Brain pericyte (primary cell): Measurements from ENCODE around the gene GSTCD.
A peak's percentile ranks its signal among the peaks of the same experiment; 100 is the strongest.

ENCODE experiments used
- DNase-seq: peaks from one replicate; pipeline ENCODE4 v3.0.0-alpha.2; 2012; ENCODE audit warnings: low read depth, low spot score

The GSTCD gene

GRCh38 chr4:105887508-105887907 is 178.9 kb downstream of the GSTCD start:
- DNase-seq, result no peak

GRCh38 chr4:105894660-105895582 is 186.3 kb downstream of the GSTCD start, which contains the start of gene NPNT:
NPNT (plus strand) TSS chr4:105895471; CDS start chr4:105895653, 182 bp downstream.
- DNase-seq, result peak; percentile 5

- no peak for DNase-seq
Measured at GRCh38 chr4:105895583-105896460, 187.2 kb downstream of the GSTCD start.

- no peak for DNase-seq
Measured at GRCh38 chr4:105896461-105896942, 187.9 kb downstream of the GSTCD start.
